Stimulated activated CD4-positive, alpha-beta T cell treated with anti-CD3 and anti-CD28 coated beads, Interleukin-4, amount 100 ng/mL, for 24 hours (primary cell): ENCODE results near the gene PHACTR3.

ENCODE experiments used
- DNase-seq: peaks from one replicate; pipeline ENCODE4 v3.0.0-alpha.2; 2020

The PHACTR3 gene

DNA sequence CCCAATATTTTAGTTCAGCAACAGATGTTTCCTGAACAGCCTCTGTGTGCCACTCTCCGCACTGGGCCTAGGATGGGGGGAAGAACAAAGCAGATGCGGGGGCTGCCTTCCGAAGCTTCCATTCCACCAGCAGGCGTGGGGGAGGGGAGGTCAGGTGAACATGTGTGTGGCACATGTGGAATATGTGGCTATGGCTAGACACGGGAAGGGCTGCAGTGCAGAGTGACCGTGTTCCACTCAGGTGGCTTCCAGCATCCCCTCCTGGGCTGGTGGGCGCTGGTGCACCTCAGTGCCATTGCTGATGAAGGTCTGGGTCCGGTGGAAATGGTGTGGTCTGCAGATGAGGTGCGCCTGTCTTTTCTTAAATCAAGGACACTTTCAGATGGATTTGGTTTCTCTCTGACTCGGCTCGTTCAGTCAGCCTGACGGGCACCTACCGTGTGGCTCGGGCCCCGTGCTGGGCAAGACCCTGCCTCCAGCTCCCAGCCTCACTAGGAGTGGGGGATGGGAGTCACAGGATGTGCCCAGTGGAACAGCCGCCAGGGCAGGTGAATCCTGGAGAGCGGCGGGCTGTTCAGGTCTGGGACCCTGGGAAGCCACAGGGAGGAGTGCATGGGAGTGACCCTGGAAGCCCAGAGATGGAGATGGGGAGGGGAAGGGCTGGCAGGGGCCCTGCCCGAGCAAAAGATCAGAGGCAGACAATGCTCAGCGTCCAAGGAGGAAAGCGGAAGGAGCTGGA, 218.1 kb downstream of the PHACTR3 start:
- no peak for DNase-seq

DNA sequence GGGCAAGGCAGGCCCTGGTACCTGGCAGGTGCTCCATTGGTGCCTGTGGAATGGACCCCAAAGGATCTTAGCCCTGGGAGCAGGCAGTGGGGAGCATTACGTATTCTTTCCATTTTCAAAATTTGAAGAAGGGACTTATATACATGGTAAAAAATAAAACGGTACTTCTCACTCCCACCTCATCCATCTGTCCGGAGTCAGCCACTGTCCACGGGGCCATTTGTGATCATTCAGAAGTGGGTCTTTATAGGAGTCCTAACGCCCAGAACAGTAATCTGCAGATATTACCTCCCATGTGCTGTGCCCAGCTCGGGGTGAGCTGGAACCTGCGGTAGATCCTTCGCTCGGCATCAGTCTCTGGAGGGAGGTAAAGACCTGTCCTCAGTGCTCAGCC, 218.7 kb downstream of the PHACTR3 start:
- DNase-seq = no peak

DNA sequence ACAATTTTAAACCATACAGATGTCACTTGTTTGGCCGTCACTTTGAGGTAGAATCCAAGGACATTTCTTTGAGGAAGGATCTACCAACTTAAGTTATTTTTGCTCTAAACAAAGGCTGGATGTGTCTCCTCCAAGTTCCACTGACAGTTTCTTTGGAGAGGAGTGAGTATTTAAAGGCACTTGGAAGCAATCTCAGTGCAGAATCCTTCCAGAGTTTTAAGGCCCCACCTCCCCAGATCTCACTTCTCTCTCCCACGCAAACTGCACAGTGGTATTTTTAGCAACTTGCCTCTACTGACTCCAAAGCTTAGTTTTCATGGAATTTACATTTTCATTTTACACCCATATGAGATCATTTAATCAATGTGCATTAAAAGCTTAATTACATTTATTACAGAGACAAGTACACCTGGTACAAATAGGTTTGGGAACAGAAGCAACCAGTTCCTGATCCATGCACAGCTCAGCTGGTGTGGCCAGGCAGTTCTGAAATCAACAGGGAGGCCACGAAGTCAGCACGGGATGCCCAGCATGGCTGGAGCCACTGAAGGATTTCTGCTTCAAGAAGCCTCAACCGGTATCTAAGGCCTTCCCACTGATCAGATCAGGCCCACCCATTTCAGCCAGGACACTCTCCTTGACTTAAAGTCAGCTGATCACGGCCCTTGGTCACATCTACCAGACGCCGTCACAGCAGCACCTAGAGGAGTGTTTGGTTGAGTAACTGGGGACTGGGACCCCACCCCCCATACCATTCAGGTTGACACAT, 219.3 kb downstream of the PHACTR3 start:
- no peak for DNase-seq

DNA sequence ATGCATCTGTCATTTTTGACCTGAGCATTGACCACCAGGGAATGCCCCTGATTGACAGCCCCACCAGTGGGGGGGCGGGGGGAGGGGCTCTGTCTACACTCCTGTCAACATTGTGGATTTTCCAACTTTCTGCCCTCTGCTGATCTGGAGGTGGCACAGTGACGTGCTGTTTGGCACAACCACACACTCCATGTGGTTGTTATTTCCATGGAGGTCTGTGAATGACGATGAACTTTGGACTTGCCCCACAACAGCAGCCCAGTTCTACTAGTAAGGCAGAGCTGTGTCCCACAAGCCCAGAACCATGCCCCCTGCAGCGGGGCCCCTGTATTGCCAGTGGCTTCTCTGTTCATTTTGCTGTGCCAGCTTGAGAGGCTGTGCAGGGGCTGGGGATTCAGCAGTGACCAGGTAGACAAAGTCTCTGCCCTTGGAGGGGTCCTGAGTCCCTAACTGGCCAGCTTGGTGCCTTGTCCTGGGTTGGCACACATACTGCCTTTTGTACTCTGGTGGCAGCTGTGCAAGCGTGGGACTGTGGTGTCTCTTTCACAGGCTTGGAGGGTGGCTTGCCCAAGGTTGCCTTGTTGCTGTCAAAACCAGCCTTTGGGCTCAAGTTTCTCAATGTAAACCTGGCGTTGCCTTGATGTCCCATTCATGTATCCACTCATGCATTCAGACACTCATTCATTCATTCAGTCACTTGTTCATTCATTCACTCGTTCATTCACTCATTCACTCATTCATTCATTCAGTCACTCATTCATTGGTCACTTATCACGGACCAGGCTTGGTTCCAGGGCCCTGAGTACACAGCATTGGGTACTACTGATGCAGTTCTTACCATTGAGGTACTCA, 220.6 kb downstream of the PHACTR3 start:
- no peak for DNase-seq

GRCh38 chr20:59825563-59825920, 221.2 kb downstream of the PHACTR3 start:
- no peak for DNase-seq

DNA sequence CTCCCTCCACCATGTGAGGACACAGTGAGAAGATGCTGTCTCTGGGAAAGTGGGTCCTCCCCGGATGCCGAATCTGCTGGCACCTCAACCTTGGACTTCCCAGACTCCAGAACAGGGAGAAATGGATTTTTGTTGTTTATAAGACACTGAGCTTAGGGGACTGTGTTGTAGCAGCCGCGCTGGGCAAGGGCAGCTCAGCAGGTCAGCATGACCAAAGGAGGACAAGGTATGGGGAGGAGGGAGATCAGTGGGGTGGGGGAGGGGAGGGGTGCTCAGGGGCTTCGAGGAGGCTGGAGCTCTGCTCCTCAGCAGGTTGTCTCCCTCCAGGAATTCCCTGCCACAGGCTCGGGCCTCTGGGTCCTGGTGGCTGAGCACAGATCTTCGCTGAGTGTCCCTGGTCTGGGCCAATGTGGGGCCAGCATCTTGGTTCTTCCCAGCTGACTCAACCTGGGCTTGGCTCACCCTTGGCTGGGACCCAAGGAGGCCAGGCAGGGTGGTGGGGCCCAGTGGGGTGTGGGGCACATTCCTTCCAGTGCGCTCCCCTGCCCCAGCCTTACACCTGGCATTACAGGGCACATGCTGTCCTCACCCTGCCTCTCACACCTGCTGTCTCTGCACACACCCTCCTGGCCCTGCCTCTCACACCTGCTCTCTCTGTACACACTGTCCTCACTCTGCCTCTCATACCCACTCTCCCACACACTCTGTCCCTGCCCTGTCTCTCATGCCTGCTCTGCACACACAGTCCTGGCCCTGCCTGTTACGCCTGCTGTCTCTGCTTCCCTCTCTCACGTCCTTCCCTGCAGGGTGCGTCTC, 221.8 kb downstream of the PHACTR3 start:
- no peak for DNase-seq

DNA sequence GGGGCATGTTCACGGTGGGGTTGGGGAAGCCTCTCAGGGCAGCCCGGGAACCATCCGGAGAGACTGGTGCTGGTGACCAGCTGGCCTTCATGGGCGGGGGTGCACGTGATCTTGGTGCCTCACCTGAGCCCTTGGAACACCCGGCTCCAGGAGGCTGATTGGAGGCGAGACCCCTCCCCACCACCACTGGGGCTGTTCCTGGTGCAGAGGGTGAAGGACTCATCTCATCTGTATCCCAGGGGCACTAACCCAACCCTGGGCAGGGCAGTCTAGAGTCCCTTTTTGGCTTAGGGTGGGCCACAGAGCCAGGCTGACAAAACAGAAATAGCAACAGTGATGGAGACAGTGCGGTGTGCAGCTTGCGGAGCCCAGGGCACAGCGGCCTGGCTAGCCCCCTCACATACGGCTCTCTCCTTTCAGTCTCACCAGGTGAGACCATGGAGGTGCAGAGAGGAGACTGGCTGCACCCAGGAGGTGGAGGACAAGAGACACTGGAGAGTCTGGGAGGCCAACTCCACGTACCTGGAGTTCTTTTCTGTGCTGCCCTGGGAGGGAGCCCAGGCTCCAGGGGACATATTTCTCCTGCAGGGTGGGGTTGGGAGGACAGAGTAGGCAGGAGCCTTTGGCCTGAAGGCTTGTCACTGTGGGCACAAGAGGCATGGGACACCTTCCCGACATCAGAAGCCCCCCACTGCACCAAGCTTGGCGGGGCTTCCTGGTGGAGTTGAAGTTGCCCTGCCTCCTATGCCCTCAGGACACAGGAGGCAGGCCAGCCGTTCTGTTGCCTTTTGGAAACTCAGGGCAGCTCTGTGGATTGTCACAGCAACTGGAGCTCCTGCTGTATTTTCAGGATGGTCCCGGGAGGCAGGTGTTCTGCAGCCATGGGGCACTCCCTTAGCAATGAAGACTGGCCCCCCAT, 223.1 kb downstream of the PHACTR3 start:
- DNase-seq = no peak

- DNase-seq = no peak
Observed at GRCh38 chr20:59828125-59829053, 224.0 kb downstream of the PHACTR3 start.

GRCh38 chr20:59829054-59829785, 224.9 kb downstream of the PHACTR3 start:
- no peak for DNase-seq

- no peak for DNase-seq
Observed at GRCh38 chr20:59829786-59830664, 225.7 kb downstream of the PHACTR3 start.

- no peak for DNase-seq
Observed at GRCh38 chr20:59830665-59831023, 226.3 kb downstream of the PHACTR3 start.

DNA sequence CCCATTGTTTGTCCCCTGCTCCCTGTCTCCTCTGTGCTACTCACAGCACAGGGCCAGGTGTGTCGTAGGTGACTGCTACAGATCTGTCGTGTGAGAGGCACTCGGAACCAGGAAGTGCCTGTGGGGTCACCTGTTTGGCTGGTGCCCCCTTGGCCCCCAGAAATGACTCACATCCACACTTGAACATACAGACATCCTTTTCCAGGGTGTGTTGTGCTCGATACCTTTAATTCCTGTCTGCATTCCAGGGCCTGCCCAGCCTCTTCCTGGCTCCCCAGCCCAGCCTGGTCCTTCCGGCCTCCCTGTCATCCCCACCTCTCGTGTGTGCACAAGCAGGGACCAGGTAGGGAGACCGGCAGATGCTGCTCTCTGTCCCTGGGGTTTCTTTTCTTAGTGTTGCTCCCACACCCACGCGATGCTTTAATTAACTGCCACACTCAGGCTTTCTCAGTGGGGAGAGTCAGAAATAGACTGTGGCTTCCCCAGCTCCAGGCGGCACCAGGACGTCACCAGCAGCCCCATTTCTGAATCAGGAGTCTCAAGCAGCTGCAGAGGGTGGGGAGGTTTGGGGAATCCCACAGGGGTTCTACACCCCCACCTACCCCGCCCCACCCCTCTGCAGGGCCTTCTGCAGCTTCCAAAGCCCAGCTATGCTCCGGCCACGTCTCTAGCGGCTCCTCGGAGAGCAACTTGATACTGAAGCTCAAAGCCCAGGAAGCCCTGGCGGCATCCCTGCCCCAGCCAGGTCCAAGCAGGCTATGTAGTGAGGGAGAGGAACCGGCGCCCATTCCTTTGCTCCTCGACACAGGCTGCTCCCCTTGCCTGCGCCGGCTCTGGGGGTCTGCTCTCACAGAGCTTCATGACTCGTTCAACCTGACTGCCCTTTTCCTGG, 226.9 kb downstream of the PHACTR3 start:
- no peak for DNase-seq

GRCh38 chr20:59831916-59832270, 227.6 kb downstream of the PHACTR3 start:
- DNase-seq = no peak

DNA sequence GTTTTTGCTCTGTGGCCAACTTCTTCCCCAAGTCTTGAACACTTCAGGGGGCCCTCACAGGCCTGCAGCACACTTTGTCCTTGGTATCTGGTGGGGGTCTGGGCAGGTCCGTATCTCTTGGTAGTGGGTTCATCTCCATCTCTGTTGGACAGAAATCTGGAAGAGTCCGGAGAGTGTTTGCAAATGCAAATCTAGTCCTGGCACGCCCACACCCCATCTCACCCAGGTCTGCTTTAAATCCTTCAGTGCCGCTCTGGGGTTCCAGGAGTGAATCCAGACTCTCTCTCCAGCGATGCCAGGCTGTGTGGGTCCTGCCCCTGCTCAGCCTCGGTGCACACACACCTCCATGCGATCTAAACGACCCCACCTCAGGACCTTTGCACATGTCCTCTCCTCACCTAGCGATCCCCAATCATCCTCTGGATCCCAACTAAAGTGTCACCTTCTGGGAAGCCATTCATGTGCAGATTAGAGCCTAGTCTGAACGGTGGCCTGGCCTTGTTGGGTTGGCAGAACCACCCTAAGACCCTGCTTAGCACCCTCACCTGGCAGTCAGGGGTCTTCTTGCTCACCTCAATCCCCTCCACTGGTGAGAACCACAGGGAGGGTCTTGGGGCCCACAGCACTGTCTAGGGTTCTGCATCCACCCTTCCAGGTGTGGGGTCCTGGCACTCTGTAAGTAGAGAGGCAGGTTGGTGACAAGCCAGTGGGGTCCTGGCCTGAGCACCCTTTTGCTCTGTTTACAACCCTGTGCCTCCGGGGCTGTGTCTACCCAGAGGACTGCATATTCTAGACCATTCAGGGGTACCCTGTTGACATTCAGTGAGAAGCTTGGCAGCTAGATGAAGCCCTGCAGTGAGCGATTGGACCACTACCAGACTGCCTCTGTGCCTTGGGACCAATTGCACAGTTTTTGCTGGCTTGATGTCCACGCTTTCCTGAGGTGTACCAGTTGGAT, 228.3 kb downstream of the PHACTR3 start:
- DNase-seq = no peak

GRCh38 chr20:59835057-59835447, 230.7 kb downstream of the PHACTR3 start:
- no peak for DNase-seq
